ENCODE data around the gene EIF5. TPM values are rescaled to one million over a fixed set of nuclear protein-coding genes. Genes with fewer than 3 reads are reported as not detected.
A peak's percentile ranks its signal among the peaks of the same experiment; 100 is the strongest.

Gene EIF5
- total RNA-seq, 1 experiment from 2014 or later = 327 TPM

GRCh38 chr14:103296007-103296406 lies 38.0 kb upstream of the EIF5 start:
- Mint-ChIP-seq H3K36me3 (ENCODE audit: insufficient read depth, unreplicated experiment) (no peaks in the 10 kb centered on the region), H3K27me3 (ENCODE audit: insufficient read depth, unreplicated experiment) (no peaks in the 10 kb centered on the region), H3K4me3 (ENCODE audit: unreplicated experiment) (no peak overlapping the region), H3K9me3 (ENCODE audit: unreplicated experiment) (no peaks in the 10 kb centered on the region), H3K4me1 (ENCODE audit: insufficient read depth, unreplicated experiment) (peaks cover 3% of the 10 kb centered on the region), H3K27ac (ENCODE audit: low read depth, unreplicated experiment) (no peak overlapping the region)
- CTCF ChIA-PET = interaction anchor here (0.6 to 8.5 kb wide), 4 partner anchors 13 to 195 kb away, joined by 3 to 166 read pairs (median 4); no protein-coding TSS in a partner anchor
- POLR2A ChIA-PET = interaction anchor here (0.6 to 1.1 kb wide), 6 partner anchors 38 to 1017 kb away, joined by 3 to 6 read pairs (median 3); partner anchors contain the start of gene EIF5
- TF ChIP-seq, protein P1, sequence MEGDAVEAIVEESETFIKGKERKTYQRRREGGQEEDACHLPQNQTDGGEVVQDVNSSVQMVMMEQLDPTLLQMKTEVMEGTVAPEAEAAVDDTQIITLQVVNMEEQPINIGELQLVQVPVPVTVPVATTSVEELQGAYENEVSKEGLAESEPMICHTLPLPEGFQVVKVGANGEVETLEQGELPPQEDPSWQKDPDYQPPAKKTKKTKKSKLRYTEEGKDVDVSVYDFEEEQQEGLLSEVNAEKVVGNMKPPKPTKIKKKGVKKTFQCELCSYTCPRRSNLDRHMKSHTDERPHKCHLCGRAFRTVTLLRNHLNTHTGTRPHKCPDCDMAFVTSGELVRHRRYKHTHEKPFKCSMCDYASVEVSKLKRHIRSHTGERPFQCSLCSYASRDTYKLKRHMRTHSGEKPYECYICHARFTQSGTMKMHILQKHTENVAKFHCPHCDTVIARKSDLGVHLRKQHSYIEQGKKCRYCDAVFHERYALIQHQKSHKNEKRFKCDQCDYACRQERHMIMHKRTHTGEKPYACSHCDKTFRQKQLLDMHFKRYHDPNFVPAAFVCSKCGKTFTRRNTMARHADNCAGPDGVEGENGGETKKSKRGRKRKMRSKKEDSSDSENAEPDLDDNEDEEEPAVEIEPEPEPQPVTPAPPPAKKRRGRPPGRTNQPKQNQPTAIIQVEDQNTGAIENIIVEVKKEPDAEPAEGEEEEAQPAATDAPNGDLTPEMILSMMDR (IDR thresholded peaks at IDR 0.05; ENCODE audit: unreplicated experiment) = no peak
- peak; percentile 54 for DNase-seq (ENCODE audit: unreplicated experiment)
- intact Hi-C loops (cut with micrococcal nuclease) = no loop called here
- BruUV-seq (replicated peaks) = no TSS peak

DNA sequence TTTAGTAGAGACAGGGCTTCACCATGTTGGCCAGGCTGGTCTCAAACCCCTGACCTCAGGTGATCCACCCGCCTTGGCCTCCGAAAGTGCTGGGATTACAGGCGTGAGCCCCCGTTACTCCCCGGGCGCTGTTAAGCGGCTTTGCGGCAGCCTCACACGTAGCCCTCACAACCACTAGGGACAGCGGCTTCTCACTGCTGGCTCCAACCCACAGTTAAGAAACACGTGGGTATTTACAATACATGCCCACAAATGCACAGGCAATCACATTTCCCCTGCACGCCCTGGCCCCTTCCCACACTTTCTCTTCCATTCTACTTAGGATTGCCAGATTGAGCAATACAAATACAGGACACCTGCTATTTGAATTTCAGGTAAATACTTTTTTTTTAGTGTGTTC lies 37.0 kb upstream of the EIF5 start:
- POLR2A ChIA-PET = interaction anchor here (1.1 kb wide), 1 partner anchor 37 kb away, joined by 3 read pairs; the partner anchor contains the start of gene EIF5
- no peak overlapping the region for H3K27ac Mint-ChIP-seq (ENCODE audit: low read depth, unreplicated experiment)
- no peaks in the 10 kb centered on the region for H3K27me3 Mint-ChIP-seq (ENCODE audit: insufficient read depth, unreplicated experiment)
- CTCF ChIA-PET = interaction anchor here (0.7 to 8.5 kb wide), 3 partner anchors 100 to 300 kb away, joined by 3 to 166 read pairs (median 5); no protein-coding TSS in a partner anchor
- no peaks in the 10 kb centered on the region for H3K36me3 Mint-ChIP-seq (ENCODE audit: insufficient read depth, unreplicated experiment)
- TF ChIP-seq, protein P1 (IDR thresholded peaks at IDR 0.05; ENCODE audit: unreplicated experiment) = no peak
- intact Hi-C loops (cut with micrococcal nuclease) = no loop called here
- H3K4me1 Mint-ChIP-seq (ENCODE audit: insufficient read depth, unreplicated experiment) = peaks cover 7% of the 10 kb centered on the region
- BruUV-seq (replicated peaks) = no TSS peak
- no peak overlapping the region for H3K4me3 Mint-ChIP-seq (ENCODE audit: unreplicated experiment)
- H3K9me3 Mint-ChIP-seq (ENCODE audit: unreplicated experiment) = no peaks in the 10 kb centered on the region
- no peak for DNase-seq (ENCODE audit: unreplicated experiment)

DNA sequence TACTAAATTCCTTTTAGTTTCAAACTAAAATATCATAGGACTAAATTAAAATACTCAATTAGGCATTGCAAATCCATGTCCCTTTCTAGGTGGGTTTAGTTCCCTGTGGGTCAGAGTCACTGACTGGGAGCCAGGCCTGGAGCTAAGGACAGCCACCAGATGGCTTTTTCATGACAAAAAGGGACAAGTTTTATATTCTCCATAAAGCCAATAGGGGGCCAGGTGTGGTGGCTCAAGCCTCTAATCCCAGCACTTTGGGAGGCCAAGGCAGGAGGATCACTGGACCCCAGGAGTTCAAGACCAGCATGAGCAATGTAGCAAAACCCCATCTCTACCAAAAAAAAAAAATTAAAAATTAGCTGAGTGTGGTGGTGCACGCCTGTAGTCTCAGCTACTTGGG lies 35.4 kb upstream of the EIF5 start:
- ChIA-PET CTCF (interaction anchor here (0.8 to 1.6 kb wide), 2 partner anchors 13 to 194 kb away, joined by 3 to 5 read pairs; no protein-coding TSS in a partner anchor), POLR2A (interaction anchor here (0.6 to 1.1 kb wide), 2 partner anchors 14 to 502 kb away, joined by 3 read pairs; no protein-coding TSS in a partner anchor)
- Mint-ChIP-seq H3K36me3 (ENCODE audit: insufficient read depth, unreplicated experiment) (no peaks in the 10 kb centered on the region), H3K9me3 (ENCODE audit: unreplicated experiment) (no peaks in the 10 kb centered on the region), H3K4me1 (ENCODE audit: insufficient read depth, unreplicated experiment) (peaks cover 15% of the 10 kb centered on the region), H3K27me3 (ENCODE audit: insufficient read depth, unreplicated experiment) (no peaks in the 10 kb centered on the region), H3K27ac (ENCODE audit: low read depth, unreplicated experiment) (no peak overlapping the region), H3K4me3 (ENCODE audit: unreplicated experiment) (no peak overlapping the region)
- intact Hi-C loops (cut with micrococcal nuclease) = no loop called here
- TF ChIP-seq, protein P1 (IDR thresholded peaks at IDR 0.05; ENCODE audit: unreplicated experiment) = no peak
- no peak for DNase-seq (ENCODE audit: unreplicated experiment)
- no TSS peak for BruUV-seq (replicated peaks)

GRCh38 chr14:103301512-103302354 lies 32.3 kb upstream of the EIF5 start:
- Mint-ChIP-seq H3K27ac (ENCODE audit: low read depth, unreplicated experiment) (no peak overlapping the region), H3K27me3 (ENCODE audit: insufficient read depth, unreplicated experiment) (no peaks in the 10 kb centered on the region), H3K9me3 (ENCODE audit: unreplicated experiment) (no peaks in the 10 kb centered on the region), H3K4me1 (ENCODE audit: insufficient read depth, unreplicated experiment) (peaks cover 15% of the 10 kb centered on the region), H3K4me3 (ENCODE audit: unreplicated experiment) (no peak overlapping the region), H3K36me3 (ENCODE audit: insufficient read depth, unreplicated experiment) (no peaks in the 10 kb centered on the region)
- BruUV-seq (replicated peaks) = no TSS peak
- CTCF ChIA-PET = interaction anchor here (1.6 kb wide), 1 partner anchor 197 kb away, joined by 9 read pairs; no protein-coding TSS in a partner anchor
- peak; percentile 32 for DNase-seq (ENCODE audit: unreplicated experiment)
- intact Hi-C loops (cut with micrococcal nuclease) = no loop called here
- TF ChIP-seq, protein P1 (IDR thresholded peaks at IDR 0.05; ENCODE audit: unreplicated experiment) = no peak
- POLR2A ChIA-PET = interaction anchor here (0.7 to 1.5 kb wide), 2 partner anchors 30 to 197 kb away, joined by 3 read pairs; no protein-coding TSS in a partner anchor

Data from MCF 10A (cell line).